Uterus (tissue), 4 donors: Measurements from ENCODE around the gene LRRC74A. TPM values are rescaled to one million over a fixed set of nuclear protein-coding genes. Genes with fewer than 3 reads are reported as not detected.

Experiments
- DNase-seq, 2 donors: peaks; one replicate each; pipeline ENCODE4 v3.0.0-alpha.2; 2019 to 2020
- H3K27ac ChIP-seq, 2 donors: fragments of 200-600 bp; sonication (generic); 1 replicate in 1 of 2; 2 replicates in 1 of 2; pipeline ENCODE4 v1.5.1; 2016 to 2018
- H3K27me3 ChIP-seq, 2 donors: fragments of 200-600 bp; sonication (generic); one replicate each; pipeline ENCODE4 v1.5.1; 2018 to 2019; ENCODE audit warnings: control low read depth in 1 of 2
- H3K36me3 ChIP-seq, 2 donors: fragments of 200-600 bp; sonication (generic); one replicate each; pipeline ENCODE4 v1.5.1; 2019; ENCODE audit warnings: control low read depth in 1 of 2
- H3K4me1 ChIP-seq, 2 donors: fragments of 200-600 bp; sonication (generic); one replicate each; pipeline ENCODE4 v1.5.1; 2018 to 2019; ENCODE audit warnings: control low read depth in 1 of 2
- H3K4me3 ChIP-seq, 2 donors: fragments of 200-600 bp; sonication (generic); 1 replicate in 1 of 2; 2 replicates in 1 of 2; pipeline ENCODE4 v1.5.1; 2018 to 2019; ENCODE audit warnings: mild to moderate bottlenecking in 1 of 2
- H3K9me3 ChIP-seq, 2 donors: fragments of 200-600 bp; sonication (generic); one replicate each; pipeline ENCODE4 v1.5.1; 2019; ENCODE audit warnings: control low read depth in 1 of 2
- CTCF ChIP-seq, 4 experiments: fragments of 200-600 bp in 2 of 4; fragments of 450-650 bp in 2 of 4; sonication (generic) in 2 of 4; IDR thresholded peaks; one replicate each; pipeline ENCODE4 v1.5.1; 2016 to 2019; ENCODE audit warnings: antibody characterized with exemption in 4 of 4, mild to moderate bottlenecking in 2 of 4, moderate library complexity in 1 of 4
- POLR2A ChIP-seq, 2 donors: fragments of 450-650 bp; IDR thresholded peaks; one replicate each; pipeline ENCODE4 v1.6.1; 2016; ENCODE audit warnings: antibody characterized with exemption in 2 of 2, mild to moderate bottlenecking in 1 of 2, moderate library complexity in 1 of 2
- intact Hi-C: fragments of 100-400 bp; cut with DNase I; formaldehyde crosslinking; loops from one replicate; pipeline ENCODE4 v1.15.1; 2023; ENCODE audit warnings: low total_unique reads
- total RNA-seq, 4 donors: library from RNA; depleted of rRNA in 3 of 4; stranded (reverse); fragments of >200 nt in 3 of 4; gene quantifications; one replicate each; pipeline versions ENCODE4 v1.1.0 to v1.2.4, GENCODE V29; 2014 to 2023
- donor health status: DM: yes; HTN: yes; CAD: no.

The LRRC74A gene
- total RNA-seq, 4 donors from 2014 or later = not detected

GRCh38 chr14:76874734-76875133 lies 48.5 kb downstream of the LRRC74A start:
- intact Hi-C loops = loop anchor here (5.0 kb wide), 1 partner anchor 193 kb away; no protein-coding TSS in a partner anchor
- no peak for DNase-seq
- no peak for TF ChIP-seq POLR2A (IDR thresholded peaks at IDR 0.05)
- no peak for TF ChIP-seq CTCF (IDR thresholded peaks at IDR 0.05)
- Histone ChIP-seq H3K36me3 (no peaks in the 10 kb centered on the region), H3K4me1 (no peaks in the 10 kb centered on the region), H3K9me3 (no peaks in the 10 kb centered on the region), H3K27me3 (no peaks in the 10 kb centered on the region), H3K4me3 (no peak overlapping the region), H3K27ac (no peak overlapping the region)

- no peak overlapping the region for H3K27ac ChIP-seq
- no peaks in the 10 kb centered on the region for H3K27me3 ChIP-seq
- no peaks in the 10 kb centered on the region for H3K4me1 ChIP-seq
- TF ChIP-seq POLR2A (IDR thresholded peaks at IDR 0.05) = no peak
- TF ChIP-seq CTCF (IDR thresholded peaks at IDR 0.05) = peak; percentile 90 to 96 (median 93)
- H3K36me3 ChIP-seq = no peaks in the 10 kb centered on the region
- H3K4me3 ChIP-seq = no peak overlapping the region
- DNase-seq = peak; percentile 52 to 69
- H3K9me3 ChIP-seq = no peaks in the 10 kb centered on the region
- intact Hi-C loops = loop anchor here (5.0 kb wide), 1 partner anchor 191 kb away; no protein-coding TSS in a partner anchor
Measured at GRCh38 chr14:76876076-76876475, 49.9 kb downstream of the LRRC74A start.

GRCh38 chr14:76877871-76878270 lies 51.7 kb downstream of the LRRC74A start:
- H3K4me3 ChIP-seq = no peak overlapping the region
- TF ChIP-seq POLR2A (IDR thresholded peaks at IDR 0.05) (no peak), CTCF (IDR thresholded peaks at IDR 0.05) (no peak)
- H3K27me3 ChIP-seq = no peaks in the 10 kb centered on the region
- H3K27ac ChIP-seq = no peak overlapping the region
- no peaks in the 10 kb centered on the region for H3K9me3 ChIP-seq
- intact Hi-C loops = loop anchor here (5.0 kb wide), 1 partner anchor 189 kb away; no protein-coding TSS in a partner anchor
- H3K4me1 ChIP-seq = no peaks in the 10 kb centered on the region
- H3K36me3 ChIP-seq = no peaks in the 10 kb centered on the region
- no peak for DNase-seq

GRCh38 chr14:76880449-76880848 lies 54.2 kb downstream of the LRRC74A start:
- TF ChIP-seq POLR2A (IDR thresholded peaks at IDR 0.05) (no peak), CTCF (IDR thresholded peaks at IDR 0.05) (no peak)
- no peaks in the 10 kb centered on the region for H3K36me3 ChIP-seq
- no peaks in the 10 kb centered on the region for H3K4me1 ChIP-seq
- DNase-seq = no peak
- H3K27ac ChIP-seq = no peak overlapping the region
- intact Hi-C loops = no loop called here
- no peaks in the 10 kb centered on the region for H3K9me3 ChIP-seq
- no peaks in the 10 kb centered on the region for H3K27me3 ChIP-seq
- no peak overlapping the region for H3K4me3 ChIP-seq

GRCh38 chr14:76881348-76881747 lies 55.1 kb downstream of the LRRC74A start:
- Histone ChIP-seq H3K36me3 (no peaks in the 10 kb centered on the region), H3K27me3 (no peaks in the 10 kb centered on the region), H3K4me3 (no peak overlapping the region), H3K9me3 (no peaks in the 10 kb centered on the region), H3K27ac (no peak overlapping the region), H3K4me1 (no peaks in the 10 kb centered on the region)
- intact Hi-C loops = no loop called here
- TF ChIP-seq CTCF (IDR thresholded peaks at IDR 0.05) (no peak), POLR2A (IDR thresholded peaks at IDR 0.05) (no peak)
- DNase-seq = no peak
